Neural cell (in vitro differentiated cells): ENCODE results near the gene FBLN2. TPM values are rescaled to one million over a fixed set of nuclear protein-coding genes. Genes with fewer than 3 reads are reported as not detected.

Experiments
- H2AFZ ChIP-seq: fragments of 200-600, 300-800 bp; sonication (generic), shearing (Covaris generic); 2 replicates; pipeline ENCODE4 v1.6.0; 2014; ENCODE audit warnings: low read depth, mild to moderate bottlenecking, antibody characterized with exemption, low read length, moderate library complexity
- H3F3A ChIP-seq: fragments of 200-600 bp; shearing (Covaris generic); 2 replicates; pipeline ENCODE4 v1.6.1; 2016; ENCODE audit warnings: mild to moderate bottlenecking, moderate library complexity, mixed read lengths, antibody characterized with exemption, low read length; ENCODE audit not compliant: insufficient read depth, poor library complexity, severe bottlenecking
- H3K27ac ChIP-seq: fragments of 200-600, 300-800 bp; sonication (generic), shearing (Covaris generic); 2 replicates; pipeline ENCODE4 v1.5.1; 2014; ENCODE audit warnings: mild to moderate bottlenecking, low read length, moderate library complexity
- H3K27me3 ChIP-seq: fragments of 300-800, 200-600 bp; sonication (generic), shearing (Covaris generic); 2 replicates; pipeline ENCODE4 v1.6.0; 2014; ENCODE audit warnings: mild to moderate bottlenecking, low read depth, low read length, moderate library complexity; ENCODE audit not compliant: insufficient read depth
- H3K36me3 ChIP-seq: fragments of 300-800, 200-600 bp; sonication (generic), shearing (Covaris generic); 2 replicates; pipeline ENCODE4 v1.5.1; 2014; ENCODE audit warnings: mild to moderate bottlenecking, antibody characterized with exemption, low read length, moderate library complexity; ENCODE audit not compliant: insufficient read depth
- H3K4me2 ChIP-seq: fragments of 300-800, 200-600 bp; sonication (generic), shearing (Covaris generic); 2 replicates; pipeline ENCODE4 v1.6.0; 2014; ENCODE audit warnings: mild to moderate bottlenecking, low read length
- H3K4me3 ChIP-seq: fragments of 300-800, 200-600 bp; sonication (generic), shearing (Covaris generic); 2 replicates; pipeline ENCODE4 v1.5.1; 2014; ENCODE audit warnings: mild to moderate bottlenecking, low read length, moderate library complexity
- H3K79me2 ChIP-seq: fragments of 200-600 bp; shearing (Covaris generic); replicated peaks from 2 replicates; pipeline ENCODE4 v1.6.0; 2014; ENCODE audit warnings: mild to moderate bottlenecking, low read length, moderate library complexity; ENCODE audit not compliant: insufficient read depth
- H3K9ac ChIP-seq: fragments of 300-800, 200-600 bp; sonication (generic), shearing (Covaris generic); 2 replicates; pipeline ENCODE4 v1.6.1; 2016; ENCODE audit warnings: mild to moderate bottlenecking, low read length, mixed read lengths
- H3K9me2 ChIP-seq: fragments of 200-600 bp; shearing (Covaris generic); 2 replicates; pipeline ENCODE4 v1.6.1; 2016; ENCODE audit warnings: mild to moderate bottlenecking, low read length, mixed read lengths; ENCODE audit not compliant: insufficient read depth
- H3K9me3 ChIP-seq: fragments of 200-600, 300-800 bp; sonication (generic), shearing (Covaris generic); 2 replicates; pipeline ENCODE4 v1.6.1; 2016; ENCODE audit warnings: mild to moderate bottlenecking, mixed run types, low read length, moderate library complexity, mixed read lengths
- H4K20me1 ChIP-seq: fragments of 200-600 bp; shearing (Covaris generic); 2 replicates; pipeline ENCODE4 v1.6.1; 2016; ENCODE audit warnings: mild to moderate bottlenecking, mixed run types; ENCODE audit not compliant: insufficient read depth
- EP300 ChIP-seq: fragments of 450-650 bp; conservative IDR thresholded peaks from 2 replicates; pipeline ENCODE4 v1.6.1; 2014; ENCODE audit warnings: antibody characterized with exemption, mild to moderate bottlenecking, moderate library complexity; ENCODE audit not compliant: poor library complexity, severe bottlenecking
- EZH2 ChIP-seq: fragments of 200-600, 300-800 bp; shearing (Covaris generic), sonication (generic); IDR thresholded peaks from 2 replicates; pipeline ENCODE4 v1.6.1; 2014; ENCODE audit warnings: antibody characterized with exemption, low read length, borderline replicate concordance, mild to moderate bottlenecking; ENCODE audit not compliant: insufficient read depth, poor library complexity, severe bottlenecking
- MXI1 ChIP-seq: fragments of 450-650 bp; conservative IDR thresholded peaks from 2 replicates; pipeline ENCODE4 v1.6.1; 2014; ENCODE audit warnings: antibody characterized with exemption, mild to moderate bottlenecking; ENCODE audit not compliant: poor library complexity, severe bottlenecking
- POLR2AphosphoS5 ChIP-seq: IDR thresholded peaks from 2 replicates; pipeline ENCODE4 v1.6.1; 2012
- RAD21 ChIP-seq: fragments of 450-650 bp; conservative IDR thresholded peaks from 2 replicates; pipeline ENCODE4 v1.6.1; 2014; ENCODE audit warnings: antibody characterized with exemption, mild to moderate bottlenecking, moderate library complexity
- SMC3 ChIP-seq: fragments of 450-650 bp; conservative IDR thresholded peaks from 2 replicates; pipeline ENCODE4 v1.6.1; 2014; ENCODE audit warnings: antibody characterized with exemption, mild to moderate bottlenecking, moderate library complexity; ENCODE audit not compliant: poor library complexity
- TAF1 ChIP-seq: IDR thresholded peaks from 2 replicates; pipeline ENCODE4 v1.6.1; 2012; ENCODE audit warnings: low read depth
- polyA plus RNA-seq: library from polyadenylated mRNA; depleted of rRNA; stranded (reverse); fragments of >200 nt; gene quantifications from 2 replicates; pipeline ENCODE4 v1.2.3, GENCODE V29; 2014
- TF ChIP-seq, protein P1 (sequence below): fragments of 450-650 bp; IDR thresholded peaks from 2 replicates; pipeline ENCODE4 v1.5.1; 2014; ENCODE audit warnings: antibody characterized with exemption, mild to moderate bottlenecking, moderate library complexity; ENCODE audit not compliant: poor library complexity, severe bottlenecking
- TF ChIP-seq, protein P2 (sequence below): IDR thresholded peaks from 2 replicates; pipeline ENCODE4 v1.6.1; 2012; ENCODE audit warnings: borderline replicate concordance

Gene FBLN2
- polyA plus RNA-seq, 1 donor from 2014 or later, result 0.37 TPM

DNA sequence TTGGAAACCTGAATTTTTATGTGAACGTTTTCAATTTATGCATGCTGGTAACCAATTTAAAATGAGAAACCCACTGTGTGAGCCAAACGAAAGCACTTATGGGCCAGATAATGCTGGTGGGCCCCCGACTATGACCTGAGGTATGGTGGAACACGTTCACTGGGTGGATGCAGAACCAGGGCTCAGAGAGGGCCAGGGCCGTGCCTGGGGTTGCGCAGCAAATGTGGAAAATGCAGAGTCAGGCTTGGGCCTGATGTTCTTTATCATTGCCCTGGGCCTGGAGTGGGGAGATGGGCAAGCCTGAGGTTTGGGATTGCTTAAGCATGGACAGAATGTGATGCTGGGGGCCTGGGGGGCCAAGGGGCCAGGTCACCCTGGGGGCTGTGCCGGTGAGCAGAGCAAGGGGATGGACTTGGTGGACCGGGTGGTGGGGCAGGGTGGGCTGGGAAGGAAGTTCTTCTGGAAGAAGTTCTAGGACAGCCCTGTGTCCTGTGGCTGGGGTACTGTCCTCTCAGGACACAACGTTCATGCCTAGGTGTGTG is 17.9 kb downstream of the FBLN2 start:
- Histone ChIP-seq H3K36me3 (no peaks in the 10 kb centered on the region), H4K20me1 (no peaks in the 10 kb centered on the region), H2AFZ (no peak overlapping the region), H3K9me2 (no peaks in the 10 kb centered on the region), H3K27ac (no peak overlapping the region), H3K9ac (no peak overlapping the region), H3K27me3 (no peaks in the 10 kb centered on the region), H3K9me3 (no peaks in the 10 kb centered on the region), H3K4me3 (no peak overlapping the region), H3K4me2 (no peak overlapping the region), H3K79me2 (no peaks in the 10 kb centered on the region), H3F3A (no peaks in the 10 kb centered on the region)
- TF ChIP-seq EZH2 (no peak), EP300 (no peak)
- TF ChIP-seq, protein P1, sequence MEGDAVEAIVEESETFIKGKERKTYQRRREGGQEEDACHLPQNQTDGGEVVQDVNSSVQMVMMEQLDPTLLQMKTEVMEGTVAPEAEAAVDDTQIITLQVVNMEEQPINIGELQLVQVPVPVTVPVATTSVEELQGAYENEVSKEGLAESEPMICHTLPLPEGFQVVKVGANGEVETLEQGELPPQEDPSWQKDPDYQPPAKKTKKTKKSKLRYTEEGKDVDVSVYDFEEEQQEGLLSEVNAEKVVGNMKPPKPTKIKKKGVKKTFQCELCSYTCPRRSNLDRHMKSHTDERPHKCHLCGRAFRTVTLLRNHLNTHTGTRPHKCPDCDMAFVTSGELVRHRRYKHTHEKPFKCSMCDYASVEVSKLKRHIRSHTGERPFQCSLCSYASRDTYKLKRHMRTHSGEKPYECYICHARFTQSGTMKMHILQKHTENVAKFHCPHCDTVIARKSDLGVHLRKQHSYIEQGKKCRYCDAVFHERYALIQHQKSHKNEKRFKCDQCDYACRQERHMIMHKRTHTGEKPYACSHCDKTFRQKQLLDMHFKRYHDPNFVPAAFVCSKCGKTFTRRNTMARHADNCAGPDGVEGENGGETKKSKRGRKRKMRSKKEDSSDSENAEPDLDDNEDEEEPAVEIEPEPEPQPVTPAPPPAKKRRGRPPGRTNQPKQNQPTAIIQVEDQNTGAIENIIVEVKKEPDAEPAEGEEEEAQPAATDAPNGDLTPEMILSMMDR, result no peak
- TF ChIP-seq, protein P2, sequence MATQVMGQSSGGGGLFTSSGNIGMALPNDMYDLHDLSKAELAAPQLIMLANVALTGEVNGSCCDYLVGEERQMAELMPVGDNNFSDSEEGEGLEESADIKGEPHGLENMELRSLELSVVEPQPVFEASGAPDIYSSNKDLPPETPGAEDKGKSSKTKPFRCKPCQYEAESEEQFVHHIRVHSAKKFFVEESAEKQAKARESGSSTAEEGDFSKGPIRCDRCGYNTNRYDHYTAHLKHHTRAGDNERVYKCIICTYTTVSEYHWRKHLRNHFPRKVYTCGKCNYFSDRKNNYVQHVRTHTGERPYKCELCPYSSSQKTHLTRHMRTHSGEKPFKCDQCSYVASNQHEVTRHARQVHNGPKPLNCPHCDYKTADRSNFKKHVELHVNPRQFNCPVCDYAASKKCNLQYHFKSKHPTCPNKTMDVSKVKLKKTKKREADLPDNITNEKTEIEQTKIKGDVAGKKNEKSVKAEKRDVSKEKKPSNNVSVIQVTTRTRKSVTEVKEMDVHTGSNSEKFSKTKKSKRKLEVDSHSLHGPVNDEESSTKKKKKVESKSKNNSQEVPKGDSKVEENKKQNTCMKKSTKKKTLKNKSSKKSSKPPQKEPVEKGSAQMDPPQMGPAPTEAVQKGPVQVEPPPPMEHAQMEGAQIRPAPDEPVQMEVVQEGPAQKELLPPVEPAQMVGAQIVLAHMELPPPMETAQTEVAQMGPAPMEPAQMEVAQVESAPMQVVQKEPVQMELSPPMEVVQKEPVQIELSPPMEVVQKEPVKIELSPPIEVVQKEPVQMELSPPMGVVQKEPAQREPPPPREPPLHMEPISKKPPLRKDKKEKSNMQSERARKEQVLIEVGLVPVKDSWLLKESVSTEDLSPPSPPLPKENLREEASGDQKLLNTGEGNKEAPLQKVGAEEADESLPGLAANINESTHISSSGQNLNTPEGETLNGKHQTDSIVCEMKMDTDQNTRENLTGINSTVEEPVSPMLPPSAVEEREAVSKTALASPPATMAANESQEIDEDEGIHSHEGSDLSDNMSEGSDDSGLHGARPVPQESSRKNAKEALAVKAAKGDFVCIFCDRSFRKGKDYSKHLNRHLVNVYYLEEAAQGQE, result no peak

DNA sequence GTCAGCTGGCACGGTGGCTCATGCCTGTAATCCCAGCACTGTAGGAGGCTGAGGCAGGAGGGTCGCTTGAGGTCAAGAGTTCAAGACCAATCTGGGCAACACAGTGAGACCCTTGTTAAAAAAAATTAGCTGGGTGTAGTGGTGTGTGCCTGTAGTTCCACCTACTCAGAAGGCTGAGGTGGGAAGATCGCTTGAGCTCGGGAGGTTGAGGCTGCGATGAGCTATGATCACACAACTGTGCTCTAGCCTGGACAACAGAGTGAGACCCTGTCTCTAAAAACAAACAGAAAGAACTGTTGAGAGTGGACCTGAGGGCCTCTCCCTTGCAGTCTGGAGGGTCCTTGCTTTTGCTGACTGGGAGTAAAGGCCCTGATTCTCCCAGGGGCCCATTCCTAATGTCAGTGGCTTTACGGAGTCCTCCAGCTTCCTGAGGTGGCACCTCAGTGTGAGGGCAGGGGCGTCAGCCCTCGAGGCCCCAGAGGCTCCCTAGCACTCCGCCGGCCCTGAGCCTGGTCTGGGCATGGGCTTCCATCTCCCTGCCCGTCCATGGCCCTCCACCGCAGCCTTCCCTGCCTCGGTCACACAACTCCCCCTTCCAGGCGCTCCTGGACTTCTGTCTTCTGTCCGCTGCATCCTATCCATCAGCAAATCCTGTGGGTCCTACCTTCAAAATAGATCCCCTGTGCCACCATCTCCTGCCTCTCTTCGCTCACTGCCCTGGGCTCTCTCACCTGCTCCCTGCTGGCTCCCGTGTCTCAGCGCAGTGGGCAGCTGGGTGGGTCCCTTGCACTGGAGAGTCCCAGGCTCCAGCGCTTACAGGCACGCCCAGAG is 19.0 kb downstream of the FBLN2 start:
- H3K27me3 ChIP-seq, result no peaks in the 10 kb centered on the region
- no peaks in the 10 kb centered on the region for H3K9me2 ChIP-seq
- no peaks in the 10 kb centered on the region for H4K20me1 ChIP-seq
- H3K27ac ChIP-seq, result no peak overlapping the region
- no peak overlapping the region for H3K4me2 ChIP-seq
- H3K36me3 ChIP-seq, result no peaks in the 10 kb centered on the region
- H3K4me3 ChIP-seq, result no peak overlapping the region
- no peak overlapping the region for H2AFZ ChIP-seq
- no peaks in the 10 kb centered on the region for H3K9me3 ChIP-seq
- no peaks in the 10 kb centered on the region for H3K79me2 ChIP-seq
- no peaks in the 10 kb centered on the region for H3F3A ChIP-seq
- no peak for TF ChIP-seq SMC3
- TF ChIP-seq EZH2, result no peak
- no peak for TF ChIP-seq MXI1
- no peak for TF ChIP-seq RAD21
- TF ChIP-seq, protein P1, result no peak
- TF ChIP-seq TAF1, result no peak
- TF ChIP-seq, protein P2, result no peak
- TF ChIP-seq POLR2AphosphoS5, result no peak
- no peak for TF ChIP-seq EP300
- no peak overlapping the region for H3K9ac ChIP-seq
